ENCODE measurements around the gene LSM4.

- TF ChIP-seq CTCF (conservative IDR thresholded peaks at IDR 0.05 in 1 of 2, IDR thresholded peaks at IDR 0.05 in 1 of 2; ENCODE audit: extremely low read depth in 1 of 2, insufficient read depth in 1 of 2, low read depth in 1 of 2, low read length in 2 of 2) (no peak), EZH2 (IDR thresholded peaks at IDR 0.05; ENCODE audit: borderline replicate concordance, low read length) (no peak)
Observed at GRCh38 chr19:18286973-18287635, 35.8 kb downstream of the LSM4 start.

Data from mammary epithelial cell (primary cell).